ENCODE results near the gene PTPN18. TPM values are rescaled to one million over a fixed set of nuclear protein-coding genes. Genes with fewer than 3 reads are reported as not detected.

PTPN18 gene
- total RNA-seq, 1 experiment from 2014 or later: 16.3 TPM

DNA sequence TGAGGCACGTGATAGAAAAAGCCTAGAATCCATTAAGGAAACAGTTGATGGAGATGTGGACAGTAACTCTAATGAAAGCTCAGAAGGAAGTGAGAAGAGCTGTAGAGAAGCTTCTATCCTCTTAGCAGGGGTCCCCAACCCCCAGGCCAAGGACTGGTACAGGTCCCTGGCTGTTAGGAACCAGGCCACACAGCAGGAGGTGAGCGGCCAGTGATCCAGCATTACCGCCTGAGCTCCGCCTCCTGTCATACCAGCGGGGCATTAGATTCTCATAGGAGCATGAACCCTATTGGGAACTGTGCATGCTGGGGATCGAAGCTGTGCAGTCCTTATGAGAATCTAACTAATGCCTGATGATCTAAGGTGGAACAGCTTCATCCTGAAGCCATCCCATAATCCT is 21.8 kb upstream of the PTPN18 start:
- Mint-ChIP-seq H3K4me3 (no peak overlapping the region), H3K27ac (no peak overlapping the region), H3K27me3 (ENCODE audit: low read depth) (peaks cover 32% of the 10 kb centered on the region), H3K36me3 (ENCODE audit: insufficient read depth in 1 of 3, low read depth in 3 of 3) (peaks cover 6 to 8% (median 6%) of the 10 kb centered on the region in 3 experiments; a peak in 5 of 7 replicates), H3K4me1 (peaks cover 11 to 15% of the 10 kb centered on the region in 2 experiments), H3K9me3 (no peaks in the 10 kb centered on the region; a peak in 2 of 5 replicates)
- Histone ChIP-seq H3K23me2 (ENCODE audit: insufficient read length, low read depth, low read length, poor library complexity, severe bottlenecking) (no peaks in the 10 kb centered on the region), H3K4me1 (ENCODE audit: insufficient read depth, low read length) (peaks cover 5% of the 10 kb centered on the region; the same call in 1 of the 2 replicates), H3K27me3 (ENCODE audit: insufficient read depth, low read length) (no peaks in the 10 kb centered on the region), H3K27ac (ENCODE audit: insufficient read length, low read depth, low read length) (no peak overlapping the region), H3K4ac (ENCODE audit: low read depth, low read length) (no peak overlapping the region), H2BK12ac (ENCODE audit: insufficient read length, low read depth, low read length) (no peak overlapping the region), H3K4me2 (ENCODE audit: insufficient read depth, insufficient read length, low read length) (no peak overlapping the region), H4K8ac (replicated peaks; ENCODE audit: insufficient read length, low read depth, low read length) (no peak overlapping the region), H2BK5ac (ENCODE audit: insufficient read length, low read length) (no peak overlapping the region), H3K9me3 (ENCODE audit: control insufficient read depth, low read depth, low read length) (no peaks in the 10 kb centered on the region), H4K5ac (ENCODE audit: insufficient read length, low read depth, low read length) (no peak overlapping the region), H3K23ac (ENCODE audit: insufficient read length, low read depth, low read length) (no peak overlapping the region), H3K79me1 (ENCODE audit: insufficient read depth, low read depth, low read length, poor library complexity, severe bottlenecking) (no peaks in the 10 kb centered on the region), H2AK5ac (ENCODE audit: insufficient read length, low read length) (no peak overlapping the region), H2BK120ac (ENCODE audit: low read depth, low read length, poor library complexity, severe bottlenecking) (no peak overlapping the region), H3K79me2 (ENCODE audit: insufficient read depth, low read length) (no peaks in the 10 kb centered on the region), H4K20me1 (ENCODE audit: control insufficient read depth, insufficient read depth, insufficient read length) (no peaks in the 10 kb centered on the region), H3K56ac (ENCODE audit: insufficient read length, low read depth, low read length) (no peak overlapping the region), H3K18ac (ENCODE audit: insufficient read length, low read depth, low read length) (no peak overlapping the region), H2BK20ac (ENCODE audit: low read depth, low read length, poor library complexity, severe bottlenecking) (no peak overlapping the region), H4K91ac (ENCODE audit: insufficient read length, low read depth, low read length) (no peak overlapping the region), H3T11ph (ENCODE audit: low read length) (no peak overlapping the region), H2AFZ (ENCODE audit: low read length) (no peak overlapping the region), H3K14ac (ENCODE audit: insufficient read depth, low read length) (no peak overlapping the region), H2BK15ac (ENCODE audit: low read depth, low read length) (no peak overlapping the region), H3K9ac (ENCODE audit: extremely low read depth, insufficient read length, low read length) (no peak overlapping the region)
- no peak for DNase-seq
- no CpG with 5 or more reads among the region's 6 CpGs for WGBS (ENCODE audit: extremely low coverage, insufficient read length, low lambda C conversion rate)
- TF ChIP-seq, protein P1, sequence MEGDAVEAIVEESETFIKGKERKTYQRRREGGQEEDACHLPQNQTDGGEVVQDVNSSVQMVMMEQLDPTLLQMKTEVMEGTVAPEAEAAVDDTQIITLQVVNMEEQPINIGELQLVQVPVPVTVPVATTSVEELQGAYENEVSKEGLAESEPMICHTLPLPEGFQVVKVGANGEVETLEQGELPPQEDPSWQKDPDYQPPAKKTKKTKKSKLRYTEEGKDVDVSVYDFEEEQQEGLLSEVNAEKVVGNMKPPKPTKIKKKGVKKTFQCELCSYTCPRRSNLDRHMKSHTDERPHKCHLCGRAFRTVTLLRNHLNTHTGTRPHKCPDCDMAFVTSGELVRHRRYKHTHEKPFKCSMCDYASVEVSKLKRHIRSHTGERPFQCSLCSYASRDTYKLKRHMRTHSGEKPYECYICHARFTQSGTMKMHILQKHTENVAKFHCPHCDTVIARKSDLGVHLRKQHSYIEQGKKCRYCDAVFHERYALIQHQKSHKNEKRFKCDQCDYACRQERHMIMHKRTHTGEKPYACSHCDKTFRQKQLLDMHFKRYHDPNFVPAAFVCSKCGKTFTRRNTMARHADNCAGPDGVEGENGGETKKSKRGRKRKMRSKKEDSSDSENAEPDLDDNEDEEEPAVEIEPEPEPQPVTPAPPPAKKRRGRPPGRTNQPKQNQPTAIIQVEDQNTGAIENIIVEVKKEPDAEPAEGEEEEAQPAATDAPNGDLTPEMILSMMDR (conservative IDR thresholded peaks at IDR 0.05): no peak
